ENCODE measurements around the gene IFFO2.

Gene IFFO2

DNA sequence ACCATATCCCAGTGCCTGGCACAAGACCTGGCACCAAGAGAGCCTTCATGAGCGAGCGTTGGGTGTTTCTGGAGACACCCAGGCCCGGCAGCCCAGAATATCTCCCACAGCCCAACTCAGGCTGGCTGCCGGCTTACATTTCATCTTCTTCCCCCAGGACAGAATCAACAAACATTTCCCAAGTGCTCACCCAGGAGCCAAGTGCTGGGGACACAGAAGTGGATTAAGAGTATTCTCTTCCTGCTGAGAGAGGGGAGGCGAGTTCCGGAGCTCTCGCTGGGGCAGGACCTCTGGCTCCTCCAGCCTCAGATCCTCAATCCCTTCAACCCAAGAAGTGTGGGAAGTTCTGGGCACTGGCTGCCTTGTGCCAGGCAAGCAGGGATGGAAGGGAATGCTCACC is 23.6 kb downstream of the IFFO2 start:
- no peak for TF ChIP-seq POU6F1 (CRISPR knock-in tag; IDR thresholded peaks at IDR 0.05; ENCODE audit: borderline replicate concordance, low read depth)
- TF ChIP-seq TOX (CRISPR knock-in tag; IDR thresholded peaks at IDR 0.05; ENCODE audit: borderline replicate concordance): no peak
- no peak for TF ChIP-seq ARNTL (CRISPR knock-in tag; IDR thresholded peaks at IDR 0.05; ENCODE audit: borderline replicate concordance, low read depth)
- TF ChIP-seq RARB (CRISPR knock-in tag; IDR thresholded peaks at IDR 0.05): no peak
- TF ChIP-seq ZNF70 (CRISPR knock-in tag; IDR thresholded peaks at IDR 0.05): no peak
- no peak for TF ChIP-seq CSDC2 (CRISPR knock-in tag; IDR thresholded peaks at IDR 0.05)
- TF ChIP-seq PATZ1 (CRISPR knock-in tag; IDR thresholded peaks at IDR 0.05; ENCODE audit: borderline replicate concordance): no peak
- no peak for TF ChIP-seq BACH2 (CRISPR knock-in tag; IDR thresholded peaks at IDR 0.05; ENCODE audit: borderline replicate concordance)
- no peak for TF ChIP-seq CSRNP3 (CRISPR knock-in tag; IDR thresholded peaks at IDR 0.05)
- no peak for TF ChIP-seq ISL1 (CRISPR knock-in tag; IDR thresholded peaks at IDR 0.05)
- TF ChIP-seq GLIS3 (CRISPR knock-in tag; IDR thresholded peaks at IDR 0.05): no peak
- no peak for TF ChIP-seq CREB5 (CRISPR knock-in tag; IDR thresholded peaks at IDR 0.05; ENCODE audit: low read depth)
- TF ChIP-seq ZNF8 (CRISPR knock-in tag; IDR thresholded peaks at IDR 0.05): no peak
- TF ChIP-seq ESRRG (CRISPR knock-in tag; IDR thresholded peaks at IDR 0.05): no peak
- TF ChIP-seq, protein P1, sequence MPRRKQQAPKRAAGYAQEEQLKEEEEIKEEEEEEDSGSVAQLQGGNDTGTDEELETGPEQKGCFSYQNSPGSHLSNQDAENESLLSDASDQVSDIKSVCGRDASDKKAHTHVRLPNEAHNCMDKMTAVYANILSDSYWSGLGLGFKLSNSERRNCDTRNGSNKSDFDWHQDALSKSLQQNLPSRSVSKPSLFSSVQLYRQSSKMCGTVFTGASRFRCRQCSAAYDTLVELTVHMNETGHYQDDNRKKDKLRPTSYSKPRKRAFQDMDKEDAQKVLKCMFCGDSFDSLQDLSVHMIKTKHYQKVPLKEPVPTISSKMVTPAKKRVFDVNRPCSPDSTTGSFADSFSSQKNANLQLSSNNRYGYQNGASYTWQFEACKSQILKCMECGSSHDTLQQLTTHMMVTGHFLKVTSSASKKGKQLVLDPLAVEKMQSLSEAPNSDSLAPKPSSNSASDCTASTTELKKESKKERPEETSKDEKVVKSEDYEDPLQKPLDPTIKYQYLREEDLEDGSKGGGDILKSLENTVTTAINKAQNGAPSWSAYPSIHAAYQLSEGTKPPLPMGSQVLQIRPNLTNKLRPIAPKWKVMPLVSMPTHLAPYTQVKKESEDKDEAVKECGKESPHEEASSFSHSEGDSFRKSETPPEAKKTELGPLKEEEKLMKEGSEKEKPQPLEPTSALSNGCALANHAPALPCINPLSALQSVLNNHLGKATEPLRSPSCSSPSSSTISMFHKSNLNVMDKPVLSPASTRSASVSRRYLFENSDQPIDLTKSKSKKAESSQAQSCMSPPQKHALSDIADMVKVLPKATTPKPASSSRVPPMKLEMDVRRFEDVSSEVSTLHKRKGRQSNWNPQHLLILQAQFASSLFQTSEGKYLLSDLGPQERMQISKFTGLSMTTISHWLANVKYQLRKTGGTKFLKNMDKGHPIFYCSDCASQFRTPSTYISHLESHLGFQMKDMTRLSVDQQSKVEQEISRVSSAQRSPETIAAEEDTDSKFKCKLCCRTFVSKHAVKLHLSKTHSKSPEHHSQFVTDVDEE (CRISPR knock-in tag; IDR thresholded peaks at IDR 0.05): no peak
- no peak for TF ChIP-seq OSR1 (CRISPR knock-in tag; IDR thresholded peaks at IDR 0.05)
- TF ChIP-seq ZFP3 (CRISPR knock-in tag; IDR thresholded peaks at IDR 0.05): no peak
- TF ChIP-seq ZNF565 (CRISPR knock-in tag; conservative IDR thresholded peaks at IDR 0.05; ENCODE audit: low read depth): no peak
- TF ChIP-seq ZFP30 (CRISPR knock-in tag; IDR thresholded peaks at IDR 0.05): no peak
- TF ChIP-seq PPARA (CRISPR knock-in tag; IDR thresholded peaks at IDR 0.05; ENCODE audit: borderline replicate concordance): no peak
- ATAC-seq: no peak

DNA sequence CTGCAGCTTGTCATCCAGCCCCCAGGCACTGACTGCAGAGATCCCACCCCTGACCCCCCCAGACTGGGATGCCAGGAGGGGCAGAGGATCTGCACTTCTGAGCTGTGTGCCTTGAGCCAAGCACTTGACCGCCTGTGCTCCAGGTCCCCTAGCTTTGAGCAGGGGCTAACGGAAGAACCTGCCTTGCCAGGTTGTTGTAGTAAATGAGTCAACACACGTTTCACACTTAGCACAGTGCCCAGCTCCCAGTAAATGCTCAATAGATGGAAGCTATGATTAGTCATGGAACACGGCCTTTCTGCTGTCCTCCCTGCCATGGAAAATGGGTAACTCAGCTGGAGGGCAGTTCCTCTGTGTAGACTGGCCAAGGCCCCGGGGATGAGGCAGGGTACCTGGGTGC is 24.1 kb downstream of the IFFO2 start:
- TF ChIP-seq ARNTL (CRISPR knock-in tag; IDR thresholded peaks at IDR 0.05; ENCODE audit: borderline replicate concordance, low read depth): no peak
- TF ChIP-seq ESRRG (CRISPR knock-in tag; IDR thresholded peaks at IDR 0.05): no peak
- TF ChIP-seq ZFP30 (CRISPR knock-in tag; IDR thresholded peaks at IDR 0.05): no peak
- TF ChIP-seq TOX (CRISPR knock-in tag; IDR thresholded peaks at IDR 0.05; ENCODE audit: borderline replicate concordance): no peak
- TF ChIP-seq BACH2 (CRISPR knock-in tag; IDR thresholded peaks at IDR 0.05; ENCODE audit: borderline replicate concordance): no peak
- TF ChIP-seq ZC3H10 (CRISPR knock-in tag; IDR thresholded peaks at IDR 0.05): no peak
- TF ChIP-seq, protein P1 (CRISPR knock-in tag; IDR thresholded peaks at IDR 0.05): no peak
- no peak for TF ChIP-seq ZNF70 (CRISPR knock-in tag; IDR thresholded peaks at IDR 0.05)
- no peak for TF ChIP-seq PPARA (CRISPR knock-in tag; IDR thresholded peaks at IDR 0.05; ENCODE audit: borderline replicate concordance)
- no peak for TF ChIP-seq RARB (CRISPR knock-in tag; IDR thresholded peaks at IDR 0.05)
- no peak for TF ChIP-seq TCF4 (CRISPR knock-in tag; IDR thresholded peaks at IDR 0.05; ENCODE audit: borderline replicate concordance)
- TF ChIP-seq SNAI2 (CRISPR knock-in tag; IDR thresholded peaks at IDR 0.05): no peak
- TF ChIP-seq OSR1 (CRISPR knock-in tag; IDR thresholded peaks at IDR 0.05): no peak
- no peak for ATAC-seq
